ENCODE measurements around the gene ATP1B3.
"Not testable (repeated sequence)": the region's sequence is repeated elsewhere in the genome, so short reads cannot be mapped to it uniquely, and the experiment has no call there.

The ATP1B3 gene

DNA sequence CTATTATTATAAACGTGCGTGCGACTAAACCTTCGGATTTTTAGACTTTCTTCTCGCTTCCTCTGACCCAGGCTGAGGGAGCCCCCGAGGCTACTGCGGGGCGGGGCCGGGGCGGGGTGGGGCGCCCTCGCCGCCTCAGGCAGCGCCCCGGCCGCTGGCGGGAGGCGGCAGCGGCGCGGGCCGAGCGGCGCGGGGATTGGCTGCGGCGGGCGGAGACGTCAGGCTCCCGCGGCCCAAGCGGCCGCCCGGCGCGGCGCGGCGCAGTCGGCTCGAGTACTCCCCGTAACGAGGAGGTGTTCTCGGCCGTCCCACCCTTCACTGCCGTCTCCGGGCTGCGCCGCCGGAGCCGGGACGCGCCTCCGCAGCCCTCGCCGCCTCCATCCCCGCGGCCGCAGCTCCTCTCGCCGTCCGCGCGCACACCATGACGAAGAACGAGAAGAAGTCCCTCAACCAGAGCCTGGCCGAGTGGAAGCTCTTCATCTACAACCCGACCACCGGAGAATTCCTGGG is at the start of gene ATP1B3:
TSS of gene ATP1B3 (plus strand) at position 263 of the 510 bp plus-strand sequence. CDS start at position 422, 159 bp downstream.
- peak; percentile 86 for DNase-seq

DNA sequence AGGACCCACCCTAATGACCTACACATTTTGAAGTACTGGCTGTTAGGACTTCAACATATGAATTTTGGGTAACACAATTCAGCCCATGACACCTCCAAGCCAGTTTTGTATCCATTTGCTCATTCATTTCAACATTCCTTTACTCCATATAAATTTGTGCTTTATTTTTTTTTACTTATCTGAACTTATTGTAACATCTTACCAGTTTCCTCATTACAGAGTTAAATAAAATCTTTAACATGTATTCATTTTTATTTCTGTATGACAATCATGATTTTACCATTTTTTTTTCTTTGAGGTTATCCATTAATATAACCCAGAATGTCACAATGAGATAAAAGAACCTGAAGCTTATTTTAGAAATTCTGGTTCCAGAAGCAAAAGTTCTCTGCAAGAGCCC is 48.0 kb upstream of the ATP1B3 start:
- no peak for DNase-seq

DNA sequence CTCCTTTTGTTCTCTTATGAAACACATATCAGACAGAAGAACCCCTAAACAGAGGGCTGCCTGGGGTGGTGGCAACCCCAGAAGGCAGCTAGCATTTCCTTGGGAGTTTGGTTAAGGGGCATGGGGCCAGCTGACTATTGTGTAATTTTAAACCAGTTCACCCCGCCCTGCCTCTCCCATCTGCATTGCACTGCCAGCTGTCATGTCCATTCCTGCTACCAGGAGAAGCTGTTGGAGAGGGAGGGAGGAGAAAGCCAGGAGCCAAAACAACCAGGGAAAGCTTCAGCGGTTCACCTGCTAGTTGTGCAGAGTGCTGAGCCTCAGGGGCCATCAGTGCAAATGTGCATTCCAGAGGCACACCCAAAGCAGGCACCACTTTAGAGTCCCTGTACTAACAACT is 47.6 kb upstream of the ATP1B3 start:
- no peak for DNase-seq

DNA sequence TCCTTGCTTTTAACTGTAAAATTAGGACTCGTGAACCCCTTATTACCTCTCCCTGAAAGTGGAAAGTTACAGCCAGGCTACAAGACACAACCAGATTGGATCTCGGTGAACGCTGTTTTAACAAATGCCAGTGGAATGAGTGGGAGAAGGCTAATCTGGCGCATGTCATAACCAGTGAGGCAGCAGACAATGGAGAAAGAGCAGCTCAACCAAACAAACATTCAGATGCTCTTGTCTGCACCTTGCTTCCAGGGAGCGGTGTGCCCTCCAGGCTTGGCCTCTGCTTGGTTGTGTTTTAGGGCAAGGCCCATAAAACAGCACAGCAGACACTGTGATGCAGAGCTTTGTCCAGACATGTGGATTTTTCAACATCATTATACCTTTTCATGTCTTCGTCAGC is 45.9 kb upstream of the ATP1B3 start:
- no peak for DNase-seq

DNA sequence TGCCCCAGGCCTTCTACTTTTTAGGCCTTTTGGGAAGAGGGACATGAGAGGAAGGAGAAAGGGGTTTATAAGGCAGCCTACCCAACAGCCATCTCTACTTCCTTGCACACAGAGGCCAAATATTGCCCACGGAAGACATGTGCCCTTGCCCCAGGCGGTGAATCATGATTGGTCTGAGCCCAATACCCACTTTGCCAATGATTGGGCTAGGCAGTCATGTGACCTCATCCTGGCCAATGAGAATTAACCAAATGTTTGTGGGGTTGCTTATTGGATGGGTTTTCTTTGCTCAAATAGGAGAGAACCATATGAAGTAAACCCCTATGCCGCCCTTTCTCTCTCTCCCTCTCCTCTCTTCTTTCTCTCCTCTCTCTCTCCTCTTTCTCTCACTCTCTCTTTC is 42.2 kb upstream of the ATP1B3 start:
- no peak for DNase-seq

DNA sequence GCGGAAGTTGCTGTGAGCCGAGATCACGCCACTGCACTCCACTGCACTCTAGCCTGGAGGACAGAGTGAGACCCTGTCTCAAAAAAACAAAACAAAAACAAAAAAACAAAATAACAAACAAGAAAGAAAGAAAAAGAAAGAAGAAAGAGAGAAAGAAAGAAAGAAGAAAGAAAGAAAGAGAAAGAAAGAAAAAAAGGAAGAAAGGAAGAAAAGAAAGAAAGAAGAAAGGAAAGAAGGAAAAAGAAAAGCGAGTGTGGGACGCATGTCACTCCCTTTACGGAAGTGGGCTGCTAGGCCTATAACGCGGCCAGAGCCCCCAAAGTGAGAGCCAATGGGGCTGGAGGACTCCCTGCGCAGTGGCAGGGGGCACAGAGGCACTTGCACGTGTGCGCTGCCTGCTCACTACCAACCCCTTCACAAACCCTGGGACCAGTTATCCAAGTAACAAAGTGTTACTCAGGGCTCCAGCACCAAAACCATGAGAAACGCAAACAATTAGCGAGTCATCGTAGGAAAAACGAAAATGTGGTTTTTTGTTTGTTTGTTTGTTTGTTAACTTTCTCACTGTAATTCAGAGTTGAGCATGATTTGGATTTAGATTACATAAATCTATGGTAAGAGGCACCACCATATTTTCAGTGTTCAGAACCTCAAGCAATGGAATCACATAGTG is 40.8 kb upstream of the ATP1B3 start:
- DNase-seq: no peak

DNA sequence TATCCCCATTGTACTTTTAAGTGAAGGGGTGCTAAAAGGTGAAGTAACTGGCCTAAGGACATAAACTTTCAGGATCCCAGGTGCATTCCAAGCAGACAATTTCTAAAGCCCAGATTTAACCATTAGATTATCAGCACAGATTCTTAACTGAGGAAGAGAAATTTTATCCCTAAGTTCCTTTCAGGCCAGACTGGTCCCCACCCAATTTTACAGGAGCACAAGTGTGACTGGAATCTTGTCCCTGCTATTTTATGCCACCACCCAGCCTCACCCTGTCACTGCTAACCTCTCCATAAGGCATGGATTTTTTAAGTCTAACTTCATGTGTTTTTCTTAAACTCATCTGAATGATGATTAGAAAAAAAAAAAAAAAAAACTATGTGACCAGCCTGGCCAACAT is 37.1 kb upstream of the ATP1B3 start:
- no peak for DNase-seq

DNA sequence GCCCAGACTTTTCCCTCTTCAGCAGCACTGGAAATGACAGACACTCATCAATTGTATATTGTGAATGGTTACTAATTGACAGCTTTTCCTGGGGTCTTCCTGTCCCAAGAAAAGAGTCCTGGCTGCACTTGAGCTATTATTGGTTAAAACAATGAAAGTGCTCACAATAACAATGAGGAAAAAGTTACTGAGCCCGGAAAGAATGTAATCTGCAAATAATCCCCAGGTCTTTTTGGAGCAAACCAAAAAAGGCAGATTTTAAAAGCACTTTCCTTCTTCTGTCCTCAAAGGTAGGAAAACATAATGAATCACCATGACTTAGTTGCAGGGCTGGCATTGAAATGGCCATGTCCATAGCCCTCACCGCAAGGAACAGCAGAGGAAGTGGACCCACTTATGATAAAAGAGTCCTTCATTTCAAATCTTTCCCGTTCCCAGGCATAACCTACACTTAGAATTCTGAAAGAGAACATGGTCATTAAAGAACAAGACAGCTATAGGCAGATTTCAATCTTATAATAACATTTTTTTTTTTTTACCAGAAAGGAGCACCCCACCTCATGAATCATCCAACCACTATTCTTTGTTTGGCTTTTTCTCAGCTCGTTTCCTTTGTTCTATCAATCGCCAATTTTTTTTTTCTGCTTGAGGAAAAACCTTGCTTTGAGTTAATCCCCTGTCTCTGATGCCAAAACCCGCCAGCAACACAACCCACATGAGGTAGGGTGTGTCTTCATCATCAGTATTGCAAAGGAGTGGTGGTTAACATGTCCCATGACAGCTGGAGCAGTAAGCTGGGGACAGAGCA is 35.5 kb upstream of the ATP1B3 start:
- peak; percentile 32 for DNase-seq

DNA sequence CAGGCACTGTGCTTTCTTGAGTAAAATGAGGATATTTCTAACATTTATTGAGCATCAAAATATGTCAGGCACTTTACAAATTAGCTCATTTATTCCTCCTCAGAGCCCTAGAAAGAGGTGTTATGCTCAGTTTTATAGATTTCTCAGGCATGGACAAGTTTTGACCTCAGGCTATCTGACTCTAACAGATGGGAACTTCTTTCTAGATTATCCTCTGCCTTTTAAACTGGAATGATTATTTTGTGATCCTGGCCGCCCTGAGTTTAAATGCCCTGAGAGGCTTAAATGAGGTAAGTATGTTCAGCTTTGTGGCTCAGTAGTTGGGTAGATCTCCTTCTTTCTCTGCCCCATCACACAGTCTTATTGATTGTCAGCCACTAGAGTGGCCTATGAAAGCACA is 32.3 kb upstream of the ATP1B3 start:
- DNase-seq: no peak

DNA sequence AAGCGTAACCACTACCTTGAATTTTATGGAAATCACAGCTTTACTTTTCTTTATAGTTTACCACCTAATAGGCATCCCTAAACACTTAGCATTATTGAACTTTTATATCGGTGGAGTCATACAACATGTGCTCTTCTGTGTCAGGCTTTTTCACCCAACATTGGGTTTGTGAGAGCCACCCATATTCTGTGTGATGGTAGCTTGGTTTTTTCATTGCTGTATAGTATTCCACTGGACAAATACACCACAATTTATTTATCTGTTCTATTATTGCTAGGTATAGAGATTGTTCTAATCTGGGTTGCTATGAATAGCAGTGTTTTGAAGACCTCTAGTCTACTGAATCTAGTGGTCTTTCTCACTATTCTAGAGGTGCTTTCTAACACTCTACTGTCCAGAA is 31.6 kb upstream of the ATP1B3 start:
- no peak for DNase-seq

DNA sequence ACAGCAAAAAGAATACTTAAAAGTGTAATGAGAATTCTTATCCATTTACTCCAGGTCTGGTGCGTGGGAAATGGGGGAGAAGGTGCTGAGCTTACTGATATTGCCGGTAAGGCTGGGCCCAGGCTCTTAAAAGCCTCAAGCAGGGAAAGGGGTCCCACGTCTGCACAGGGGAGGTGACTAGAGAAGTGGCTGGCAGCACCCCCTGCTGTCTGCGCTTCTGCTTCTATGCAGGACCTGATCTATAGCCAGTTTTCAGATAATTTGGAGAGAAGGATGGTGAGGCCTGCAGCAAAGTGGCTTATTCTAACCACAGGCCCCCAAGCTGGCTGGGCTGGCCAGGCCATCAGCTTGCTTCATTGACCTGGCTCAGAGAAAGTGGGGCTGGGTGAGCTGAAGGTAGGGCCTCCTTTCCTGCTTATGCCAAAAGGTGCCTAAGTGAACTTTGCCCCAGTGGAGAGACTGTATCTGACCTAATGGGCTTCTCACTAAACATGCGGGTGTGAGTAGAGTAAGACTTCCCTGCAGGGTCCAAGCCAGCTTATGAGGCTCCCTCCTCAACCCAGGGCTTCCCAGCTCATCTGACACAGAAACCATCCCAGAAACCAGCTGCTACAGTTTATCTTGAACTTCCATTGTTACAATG is 30.9 kb upstream of the ATP1B3 start:
- DNase-seq: peak; percentile 41

DNA sequence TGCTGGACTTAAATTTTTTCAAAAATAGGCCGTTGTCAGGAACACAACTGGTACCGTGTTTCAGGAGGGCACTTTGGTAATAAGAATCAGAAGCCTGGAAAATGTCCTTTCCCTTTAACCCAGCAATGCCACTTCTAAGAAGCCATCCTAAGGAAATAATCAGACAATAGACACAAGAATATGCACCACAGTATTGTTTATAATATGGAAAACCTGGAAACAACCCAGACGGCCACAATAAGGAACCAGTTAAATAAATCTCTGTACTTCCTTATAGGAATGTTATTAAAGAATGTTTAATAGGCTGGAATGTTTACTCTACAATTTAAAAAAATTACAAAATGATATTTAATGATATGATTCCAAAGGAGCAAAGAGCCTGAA is 30.4 kb upstream of the ATP1B3 start:
- no peak for DNase-seq

DNA sequence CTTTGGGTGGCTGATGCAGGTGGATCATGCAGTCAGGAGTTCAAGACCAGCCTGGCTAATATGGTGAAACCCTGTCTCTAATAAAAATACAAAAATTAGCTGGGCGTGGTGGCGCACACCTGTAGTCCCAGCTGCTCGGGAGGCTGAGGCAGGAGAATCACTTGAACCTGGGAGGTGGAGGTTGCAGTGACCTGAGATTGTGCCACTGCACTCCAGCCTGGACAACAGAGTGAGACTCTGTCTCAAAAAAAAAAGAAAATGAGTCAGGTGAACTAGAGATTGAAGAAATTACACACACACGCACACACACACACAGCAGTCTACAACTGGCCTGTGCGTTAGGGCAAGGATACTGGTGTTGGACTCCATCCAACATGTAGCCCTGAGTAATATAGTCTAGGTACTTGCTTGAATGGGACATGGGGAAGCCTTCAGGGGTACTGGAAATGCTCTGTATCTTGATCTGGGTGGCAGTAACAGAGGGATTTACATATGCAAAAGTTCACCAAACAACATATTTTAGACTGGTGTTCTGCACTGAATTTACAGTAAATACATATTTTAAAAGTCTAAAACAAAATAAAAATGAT is 28.2 kb upstream of the ATP1B3 start:
- not testable (repeated sequence) for DNase-seq

DNA sequence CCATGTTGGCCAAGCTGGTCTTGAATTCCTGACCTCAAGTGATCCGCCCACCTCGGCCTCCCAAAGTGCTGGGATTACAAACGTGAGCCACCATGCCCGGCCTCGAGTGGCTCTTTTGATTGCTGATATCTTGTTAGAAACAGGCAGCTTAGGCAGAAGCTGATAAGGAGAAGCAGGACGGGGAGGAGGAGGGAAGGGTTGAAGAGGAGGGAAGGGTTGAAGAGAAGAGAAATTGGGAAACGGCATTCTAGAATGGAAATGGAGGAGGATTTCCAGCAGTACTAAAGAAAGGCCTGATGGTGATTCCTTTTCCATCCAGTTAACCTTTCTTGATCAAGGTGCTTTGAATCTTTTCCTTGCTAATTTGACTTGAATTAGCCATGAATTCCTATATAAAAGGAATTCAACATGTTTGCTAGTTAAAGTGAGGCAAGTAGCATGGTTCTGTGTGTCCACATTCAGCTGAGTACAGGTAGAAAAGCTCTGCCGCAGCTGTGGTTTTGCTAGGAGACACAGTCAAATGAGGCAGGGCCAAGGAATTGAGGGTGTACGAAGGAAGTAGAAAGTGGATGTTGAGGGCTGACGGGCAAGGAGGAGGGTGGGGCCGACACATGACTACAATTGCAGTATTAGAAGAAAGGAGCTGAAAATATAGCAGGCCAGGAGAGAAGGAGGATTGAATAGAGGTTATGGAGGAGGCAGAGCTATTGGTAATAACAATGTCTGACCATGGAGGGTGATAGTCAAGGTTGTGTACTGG is 27.2 kb upstream of the ATP1B3 start:
- DNase-seq: no peak

DNA sequence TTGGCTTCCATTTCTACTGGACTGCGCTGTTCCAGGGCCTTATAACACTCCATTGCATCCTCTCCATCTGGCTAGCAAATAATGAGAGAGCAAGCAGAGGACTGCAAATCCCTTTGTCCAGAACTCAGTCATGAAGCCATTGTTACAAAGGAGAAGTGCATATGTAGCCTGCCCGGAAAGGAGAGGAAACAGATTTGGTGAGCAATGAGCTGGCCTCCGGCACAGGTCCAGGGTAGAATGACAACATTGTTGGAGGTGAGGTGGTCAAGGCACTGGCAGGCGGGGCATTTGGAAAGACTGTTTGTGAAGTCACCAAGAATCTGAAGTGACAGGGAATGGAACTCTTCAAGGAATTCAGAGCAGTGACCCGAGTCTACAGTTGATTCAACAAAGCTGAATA is 25.0 kb upstream of the ATP1B3 start:
- no peak for DNase-seq

DNA sequence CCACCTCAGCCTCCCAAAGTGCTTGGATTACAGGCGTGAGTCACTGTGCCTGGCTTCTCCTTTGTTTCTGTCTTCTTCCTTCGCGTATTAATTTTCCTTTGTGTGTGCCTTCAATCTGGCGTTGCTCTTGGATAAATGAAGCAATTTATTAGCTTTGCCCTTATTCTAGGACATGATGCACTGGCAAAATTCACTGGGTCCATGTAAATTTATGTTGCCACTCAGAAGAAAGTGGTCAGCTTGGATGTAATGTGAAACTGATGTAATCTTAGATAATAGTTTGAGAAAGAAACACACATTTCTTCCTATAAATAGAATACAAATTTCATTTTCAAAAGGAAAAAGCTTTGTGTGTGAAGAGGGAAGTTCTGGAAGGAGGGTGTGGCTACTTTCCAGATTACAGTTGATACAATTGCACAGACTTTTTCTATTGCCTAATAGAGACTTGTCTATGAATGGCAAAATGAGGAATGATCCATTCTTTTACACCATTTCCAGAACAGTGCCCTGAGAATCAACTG is 23.3 kb upstream of the ATP1B3 start:
- no peak for DNase-seq

DNA sequence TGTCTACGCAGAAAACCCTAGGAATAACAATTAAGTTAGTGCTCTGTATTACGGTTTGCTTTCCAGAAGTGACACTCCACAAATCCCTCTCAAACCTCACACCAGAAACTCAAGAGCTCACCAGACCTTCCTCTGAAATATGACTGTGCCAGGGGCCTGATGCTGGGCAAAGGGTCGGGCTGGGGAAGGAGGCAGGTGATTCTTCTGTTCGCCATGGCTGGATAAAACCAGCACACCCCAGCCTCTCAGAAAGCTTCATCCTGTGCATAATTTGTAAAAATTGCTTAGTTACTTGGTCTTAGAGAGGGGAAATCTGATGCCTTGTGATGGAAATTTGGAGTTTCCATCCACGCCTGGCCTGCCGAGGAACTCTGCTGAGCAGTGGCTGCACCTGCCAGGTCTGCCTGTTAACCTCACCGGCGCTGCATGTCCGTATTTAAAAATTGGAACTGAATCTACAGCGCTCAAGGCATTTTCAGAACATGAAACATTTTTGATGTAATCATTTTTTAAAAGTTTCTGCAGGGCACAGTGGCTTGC is 22.7 kb upstream of the ATP1B3 start:
- no peak for DNase-seq

DNA sequence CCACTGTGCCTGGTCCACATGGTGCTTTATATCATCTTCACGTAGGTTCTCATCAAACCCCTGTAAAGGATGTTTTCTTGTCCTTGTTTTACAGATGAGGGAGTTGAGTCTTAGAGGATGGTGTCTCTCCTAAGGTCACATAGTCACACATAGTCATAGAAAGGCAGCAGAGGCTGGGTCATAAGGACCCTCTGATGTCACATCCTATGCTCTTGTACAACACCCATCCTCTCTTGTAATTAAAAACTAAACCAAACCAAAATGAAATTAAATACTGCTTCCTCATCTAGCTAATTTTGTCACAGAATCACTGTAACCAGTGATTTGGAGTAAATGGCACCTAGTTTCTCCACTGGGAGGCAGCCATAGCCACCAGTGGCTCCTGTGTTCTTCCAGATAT is 21.8 kb upstream of the ATP1B3 start:
- DNase-seq: no peak

DNA sequence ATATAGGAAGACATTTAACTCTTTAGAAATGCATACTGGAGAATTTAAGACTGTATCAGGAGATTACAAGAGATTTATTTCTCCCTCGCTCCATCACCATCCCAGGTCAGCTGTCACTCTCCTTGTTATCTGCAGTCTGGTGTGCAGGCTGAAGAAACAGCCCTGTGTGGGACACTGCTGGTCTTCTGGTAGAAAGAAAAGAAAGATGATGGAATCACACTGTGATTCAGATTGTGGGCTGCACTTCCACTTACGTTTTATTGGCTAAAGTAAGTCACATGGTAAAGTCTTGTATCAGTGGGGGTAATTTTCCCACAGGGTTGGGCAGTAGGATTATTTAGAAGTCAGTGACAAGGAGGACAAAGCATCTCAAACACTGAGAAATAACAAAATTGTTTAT is 18.1 kb upstream of the ATP1B3 start:
- DNase-seq: no peak

DNA sequence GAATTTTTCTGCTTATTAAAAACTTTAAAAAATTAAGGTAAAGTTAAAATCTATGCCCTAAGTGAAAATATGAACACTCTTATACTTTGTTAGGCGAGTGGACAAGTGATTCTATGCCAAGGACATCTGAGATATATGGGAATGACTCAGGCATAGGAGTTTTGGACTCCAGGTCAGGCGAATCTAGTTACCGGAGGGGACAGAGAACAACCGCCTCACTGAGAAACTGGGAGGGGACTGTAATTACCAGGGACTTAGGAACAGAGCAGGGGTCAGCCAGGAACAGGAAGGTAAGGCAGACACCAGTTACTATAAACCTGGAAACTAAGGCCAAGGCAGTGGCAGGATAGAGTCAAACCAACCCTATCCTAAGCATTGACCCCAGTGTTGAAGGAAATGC is 16.8 kb upstream of the ATP1B3 start:
- DNase-seq: no peak

DNA sequence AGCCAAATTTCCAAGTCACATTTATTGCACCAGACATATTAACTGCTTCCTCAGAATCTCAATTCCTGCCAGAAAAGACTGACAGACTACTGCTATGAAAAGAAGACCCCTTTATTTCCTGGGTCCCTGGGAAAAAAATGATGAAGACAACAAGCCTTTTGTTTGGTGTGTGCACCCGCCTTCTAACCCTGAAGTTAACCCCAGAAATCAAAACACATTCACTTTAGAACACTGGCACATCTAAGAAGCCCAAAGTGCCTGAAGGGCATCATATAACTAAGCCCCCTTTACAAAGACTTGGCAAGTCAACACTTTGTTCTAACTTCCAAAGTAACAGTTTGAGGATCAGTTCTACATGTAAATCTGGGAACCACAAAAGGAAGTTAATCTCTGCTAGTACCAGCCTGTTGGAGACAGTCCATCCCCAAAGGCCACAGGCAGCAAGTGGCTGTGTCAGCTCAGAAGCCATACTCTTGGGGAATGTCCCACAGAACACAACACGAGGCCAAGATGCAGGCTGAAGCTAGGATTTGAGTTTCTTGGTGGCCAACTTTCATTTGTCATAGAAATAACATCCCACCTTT is 16.3 kb upstream of the ATP1B3 start:
- DNase-seq: no peak

All from stimulated activated CD8-positive, alpha-beta memory T cell treated with anti-CD3 and anti-CD28 coated beads, Interleukin-4, amount 100 ng/mL, for 48 hours (primary cell).